Aorta (tissue), 5 donors: ENCODE measurements around the gene PRKAB1. TPM values are rescaled to one million over a fixed set of nuclear protein-coding genes. Genes with fewer than 3 reads are reported as not detected.

ENCODE experiments used
- ATAC-seq: fragments of 200-7000 bp; cut with Tn5 transposase; one replicate; pipeline ENCODE4 v1.9.1; 2022; ENCODE audit warnings: moderate library complexity; ENCODE audit not compliant: low FRiP score
- DNase-seq, 2 donors: peaks; one replicate each; pipeline ENCODE4 v3.0.0-alpha.2; 2020
- H3K27ac ChIP-seq, 2 donors: one replicate each; pipeline ENCODE4 v1.5.1; 2013; ENCODE audit warnings: low read length in 2 of 2, mild to moderate bottlenecking in 2 of 2, moderate library complexity in 2 of 2, control low read depth in 1 of 2, inconsistent platforms in 1 of 2, low read depth in 1 of 2
- H3K27me3 ChIP-seq, 2 donors: one replicate each; pipeline ENCODE4 v1.6.1; 2013; ENCODE audit warnings: control low read depth in 1 of 2, low read length in 1 of 2, mild to moderate bottlenecking in 1 of 2, moderate library complexity in 1 of 2; ENCODE audit not compliant: insufficient read depth in 2 of 2, control insufficient read depth in 1 of 2
- H3K36me3 ChIP-seq, 2 donors: one replicate each; pipeline ENCODE4 v1.6.1; 2013; ENCODE audit warnings: control low read depth in 1 of 2, low read length in 1 of 2, mild to moderate bottlenecking in 1 of 2; ENCODE audit not compliant: insufficient read depth in 2 of 2, control insufficient read depth in 1 of 2
- H3K4me1 ChIP-seq, 2 donors: one replicate each; pipeline ENCODE4 v1.6.1; 2013; ENCODE audit warnings: low read length in 2 of 2, control low read depth in 1 of 2, mild to moderate bottlenecking in 1 of 2, moderate library complexity in 1 of 2; ENCODE audit not compliant: insufficient read depth in 2 of 2, control insufficient read depth in 1 of 2
- H3K4me3 ChIP-seq, 2 donors: one replicate each; pipeline ENCODE4 v1.5.1; 2013; ENCODE audit warnings: low read length in 2 of 2, control low read depth in 1 of 2, mild to moderate bottlenecking in 1 of 2
- H3K9me3 ChIP-seq: one replicate; pipeline ENCODE4 v1.6.1; 2013; ENCODE audit warnings: mild to moderate bottlenecking, low read length; ENCODE audit not compliant: control insufficient read depth
- WGBS, 2 donors: extraction: QIAGEN DNeasy Blood & Tissue Kit; methylation state at CpG; one replicate each; pipeline ENCODE4 v1.1.7; 2013; 5-methylcytosine and 5-hydroxymethylcytosine counted together
- intact Hi-C, 2 donors: fragments of 100-400 bp; cut with DNase I; formaldehyde crosslinking; loops; one replicate each; pipeline versions ENCODE4 v1.14.2 to v1.15.0; 2022
- polyA plus RNA-seq, 2 donors: library from polyadenylated mRNA; stranded (reverse); fragments of 200-250 nt; gene quantifications; one replicate each; pipeline ENCODE4 v1.2.3, GENCODE V29; 2013
- total RNA-seq, 2 donors: library from RNA; stranded (reverse); fragmentation: NEBNext Ultra II Directional; extraction: Animal tissue kit (Norgen Biotek cat#: 25700); gene quantifications; one replicate each; pipeline ENCODE4 v1.2.1, GENCODE V29; 2021
- donor health status: healthy with polysubstance abuse.
- donor health status: Bipolar disorder and iron deficiency.
- donor health status: DM: no; HTN: no; CAD: no.
- donor health status: DM: no; HTN: no; CAD: no.
- donor health status: DM: yes; HTN: yes; CAD: no.

The PRKAB1 gene
- total and polyA plus RNA-seq, 4 donors: 8.8 to 27.0 (median 25.3) TPM

DNA sequence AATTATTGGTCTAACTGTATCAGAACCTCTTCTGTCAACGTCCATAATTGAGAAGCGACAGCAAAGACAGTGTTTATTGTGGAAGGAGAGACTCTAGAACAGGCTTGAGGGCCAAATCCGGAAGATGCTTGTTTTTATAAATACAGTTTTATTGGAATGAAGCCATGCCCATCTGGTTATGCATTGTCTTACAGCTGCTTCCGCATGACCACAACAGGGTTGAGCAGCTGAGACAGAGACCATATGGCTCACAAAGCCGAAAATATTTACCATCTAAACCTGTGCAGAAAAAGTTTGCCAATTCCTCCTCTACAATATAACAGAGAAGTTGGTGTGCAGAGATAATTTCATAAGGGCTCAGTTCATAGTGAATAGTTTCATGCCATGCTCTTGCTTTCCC is 24.5 kb downstream of the PRKAB1 start:
- 79 to 82% methylated on average over 5 of the region's 5 CpGs for WGBS, 2 donors
- no peaks in the 10 kb centered on the region for H3K27me3 ChIP-seq
- ATAC-seq (no peak), DNase-seq (no peak)
- H3K9me3 ChIP-seq: no peaks in the 10 kb centered on the region
- no peak overlapping the region for H3K4me3 ChIP-seq
- intact Hi-C loops: no loop called here
- H3K4me1 ChIP-seq: no peaks in the 10 kb centered on the region
- no peaks in the 10 kb centered on the region for H3K36me3 ChIP-seq
- no peak overlapping the region for H3K27ac ChIP-seq

DNA sequence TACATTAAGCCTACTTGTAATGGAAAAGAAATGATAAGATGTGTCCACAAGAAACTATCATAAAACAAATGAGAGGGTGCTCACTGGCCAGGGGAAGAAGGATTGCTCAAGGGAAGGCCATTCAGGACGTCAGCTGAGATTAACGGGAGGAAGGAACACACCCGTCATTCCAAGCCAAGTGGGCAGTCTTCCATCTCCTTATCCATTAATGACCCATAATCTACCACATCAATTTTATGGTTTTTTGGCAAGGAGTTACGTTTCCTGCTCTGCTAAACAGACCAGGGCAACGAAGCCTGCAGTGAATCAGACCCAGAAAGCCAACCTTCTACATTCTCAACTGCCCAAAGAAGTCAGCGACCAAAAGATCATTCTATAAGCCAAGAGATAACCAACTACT is 25.1 kb downstream of the PRKAB1 start:
- DNase-seq: no peak
- H3K27me3 ChIP-seq: no peaks in the 10 kb centered on the region
- no peaks in the 10 kb centered on the region for H3K36me3 ChIP-seq
- intact Hi-C loops: no loop called here
- no peaks in the 10 kb centered on the region for H3K9me3 ChIP-seq
- no peak overlapping the region for H3K27ac ChIP-seq
- peak; percentile 84 for ATAC-seq
- H3K4me3 ChIP-seq: no peak overlapping the region
- H3K4me1 ChIP-seq: no peaks in the 10 kb centered on the region
- 3 to 7% methylated on average over 6 of the region's 6 CpGs for WGBS, 2 donors

- intact Hi-C loops: no loop called here
- Histone ChIP-seq H3K27ac (no peak overlapping the region), H3K4me3 (no peak overlapping the region), H3K27me3 (no peaks in the 10 kb centered on the region), H3K9me3 (no peaks in the 10 kb centered on the region), H3K4me1 (no peaks in the 10 kb centered on the region), H3K36me3 (no peaks in the 10 kb centered on the region)
- DNase-seq (no peak), ATAC-seq (peak; percentile 9)
- 28 to 35% methylated on average over 1 of the region's 1 CpG for WGBS, 2 donors
These were observed 25.6 kb downstream of the PRKAB1 start for GRCh38 chr12:119693511-119693910.

GRCh38 chr12:119694111-119694510 is 26.2 kb downstream of the PRKAB1 start:
- H3K27me3 ChIP-seq: no peaks in the 10 kb centered on the region
- 92 to 94% methylated on average over 6 of the region's 6 CpGs for WGBS, 2 donors
- no peaks in the 10 kb centered on the region for H3K36me3 ChIP-seq
- DNase-seq: no peak
- no peak overlapping the region for H3K27ac ChIP-seq
- no peak for ATAC-seq
- no peaks in the 10 kb centered on the region for H3K4me1 ChIP-seq
- H3K4me3 ChIP-seq: no peak overlapping the region
- intact Hi-C loops: no loop called here
- H3K9me3 ChIP-seq: no peaks in the 10 kb centered on the region

DNA sequence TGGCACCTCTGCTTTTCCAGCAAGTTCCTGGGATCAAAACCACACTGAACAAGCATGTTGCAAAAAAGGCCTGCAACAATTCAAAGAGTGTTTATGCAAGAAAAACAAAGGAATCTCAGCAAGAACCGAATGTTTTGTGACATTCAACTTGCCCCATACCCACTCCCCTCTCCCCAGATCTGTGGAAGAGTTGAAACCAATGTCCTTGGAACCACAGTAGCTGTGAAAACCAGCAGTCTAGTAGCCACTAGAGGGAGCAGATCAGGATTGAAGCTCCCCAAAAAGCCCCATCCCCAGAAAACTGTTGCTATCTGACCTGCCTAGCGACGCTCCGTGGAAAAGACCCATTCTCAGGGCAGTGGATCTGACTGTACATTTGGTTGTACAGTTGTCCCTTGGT is 27.1 kb downstream of the PRKAB1 start:
- no peak overlapping the region for H3K27ac ChIP-seq
- intact Hi-C loops: no loop called here
- WGBS, 2 donors: 83 to 85% methylated on average over 4 of the region's 4 CpGs
- H3K9me3 ChIP-seq: no peaks in the 10 kb centered on the region
- no peaks in the 10 kb centered on the region for H3K27me3 ChIP-seq
- no peak overlapping the region for H3K4me3 ChIP-seq
- DNase-seq (no peak), ATAC-seq (no peak)
- no peaks in the 10 kb centered on the region for H3K4me1 ChIP-seq
- no peaks in the 10 kb centered on the region for H3K36me3 ChIP-seq

DNA sequence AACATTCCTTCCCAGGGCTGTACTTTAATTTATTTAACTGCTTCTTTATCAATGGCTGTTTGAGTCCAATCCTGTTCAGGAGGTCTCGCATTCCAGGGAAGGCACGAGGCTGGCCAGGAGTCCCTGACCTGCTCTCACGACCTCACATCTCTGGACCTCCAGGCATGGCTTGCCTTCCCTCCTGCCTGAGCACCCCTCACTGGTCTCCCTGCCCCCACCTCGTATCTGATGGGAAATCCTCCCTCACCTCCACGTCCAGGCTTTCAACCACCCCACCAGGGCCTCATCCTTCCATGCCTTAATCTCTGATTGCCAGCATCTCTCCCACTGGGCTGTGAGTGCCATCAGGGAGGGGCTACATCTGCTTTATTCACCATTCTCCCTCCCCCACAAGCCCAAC is 29.0 kb downstream of the PRKAB1 start:
- DNase-seq: no peak
- 81 to 82% methylated on average over 5 of the region's 5 CpGs for whole genome bisulfite sequencing, 2 donors
- H3K36me3 ChIP-seq: no peaks in the 10 kb centered on the region
- H3K9me3 ChIP-seq: no peaks in the 10 kb centered on the region
- H3K4me1 ChIP-seq: no peaks in the 10 kb centered on the region
- no peak overlapping the region for H3K27ac ChIP-seq
- H3K27me3 ChIP-seq: no peaks in the 10 kb centered on the region
- intact Hi-C loops: no loop called here
- no peak for ATAC-seq
- H3K4me3 ChIP-seq: no peak overlapping the region

GRCh38 chr12:119699199-119699760 is 31.3 kb downstream of the PRKAB1 start:
- H3K27ac ChIP-seq: no peak overlapping the region
- H3K36me3 ChIP-seq: no peaks in the 10 kb centered on the region
- no peak overlapping the region for H3K4me3 ChIP-seq
- no peaks in the 10 kb centered on the region for H3K4me1 ChIP-seq
- ATAC-seq (no peak), DNase-seq (no peak)
- H3K9me3 ChIP-seq: no peaks in the 10 kb centered on the region
- 94 to 97% methylated on average over 11 of the region's 11 CpGs for WGBS, 2 donors
- intact Hi-C loops: no loop called here
- H3K27me3 ChIP-seq: no peaks in the 10 kb centered on the region

- no peaks in the 10 kb centered on the region for H3K36me3 ChIP-seq
- H3K4me1 ChIP-seq: no peaks in the 10 kb centered on the region
- intact Hi-C loops: no loop called here
- no peaks in the 10 kb centered on the region for H3K9me3 ChIP-seq
- no peak overlapping the region for H3K27ac ChIP-seq
- DNase-seq (no peak), ATAC-seq (no peak)
- H3K27me3 ChIP-seq: no peaks in the 10 kb centered on the region
- WGBS, 2 donors: 89 to 91% methylated on average over 6 of the region's 6 CpGs
- no peak overlapping the region for H3K4me3 ChIP-seq
These were observed 32.1 kb downstream of the PRKAB1 start for GRCh38 chr12:119700078-119700477.

DNA sequence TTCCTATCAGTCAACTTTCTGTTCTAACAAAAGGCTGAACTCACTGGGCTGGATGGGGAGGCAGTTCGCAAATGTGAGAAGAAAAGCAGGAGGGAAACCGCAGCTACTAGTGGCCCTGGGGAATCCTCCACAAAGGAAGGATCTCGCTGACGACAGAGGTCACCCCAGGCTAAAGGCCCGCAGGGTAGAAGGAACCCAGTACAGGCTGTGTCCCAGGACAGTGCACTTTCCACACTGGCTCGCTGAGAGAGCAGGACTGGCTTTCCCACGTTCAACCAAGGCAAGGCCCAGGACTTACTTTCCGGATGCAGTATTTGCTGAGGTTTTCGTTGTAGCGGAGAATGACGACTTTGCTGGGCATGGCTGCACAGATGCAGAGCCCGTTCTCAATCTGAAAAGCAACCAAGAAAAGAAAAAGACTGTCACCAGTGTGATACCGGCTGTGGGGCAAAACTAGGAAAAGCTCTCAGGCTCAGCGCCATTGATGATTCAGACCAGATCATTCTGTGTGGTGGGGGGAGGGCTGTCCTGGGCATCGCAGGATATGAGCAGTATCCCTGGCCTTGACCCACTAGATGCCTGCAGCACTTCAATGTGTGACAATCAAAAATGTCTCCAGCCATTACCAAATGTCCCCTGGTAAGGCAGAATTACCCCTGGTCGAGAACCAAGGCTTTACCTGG is 36.3 kb downstream of the PRKAB1 start:
- no peak overlapping the region for H3K27ac ChIP-seq
- no peaks in the 10 kb centered on the region for H3K4me1 ChIP-seq
- no peaks in the 10 kb centered on the region for H3K9me3 ChIP-seq
- no peaks in the 10 kb centered on the region for H3K27me3 ChIP-seq
- 91 to 93% methylated on average over 16 of the region's 16 CpGs for WGBS, 2 donors
- ATAC-seq: no peak
- H3K36me3 ChIP-seq: no peaks in the 10 kb centered on the region
- H3K4me3 ChIP-seq: no peak overlapping the region
- no peak for DNase-seq
- intact Hi-C loops: no loop called here
